Measurements from ENCODE around the gene DGKE.

Gene DGKE

DNA sequence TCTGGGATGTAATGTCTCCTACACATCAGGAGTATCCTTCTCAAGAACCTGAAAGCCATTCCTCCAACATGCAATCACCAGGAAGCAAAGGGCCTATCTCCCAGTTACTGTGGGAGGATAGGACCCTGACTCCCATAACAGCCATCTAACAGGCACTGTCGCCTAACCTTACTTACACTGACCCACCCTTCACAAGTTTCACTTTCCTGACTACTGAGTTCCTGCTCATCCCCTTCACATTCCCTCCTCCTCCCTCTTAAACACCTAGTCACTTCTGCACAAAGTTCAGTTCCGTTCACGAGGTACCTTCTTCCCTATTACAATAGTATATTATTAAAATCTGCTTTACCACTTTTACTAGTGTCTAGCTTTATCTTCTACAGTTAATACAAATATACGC, 1.5 kb upstream of the DGKE start:
- Histone ChIP-seq H3K27ac (ENCODE audit: low read depth, low read length, poor library complexity, severe bottlenecking) (no peak overlapping the region), H3K9me3 (ENCODE audit: low read length) (no peaks in the 10 kb centered on the region), H3K9me2 (ENCODE audit: low read depth, low read length) (no peaks in the 10 kb centered on the region), H3K4me2 (ENCODE audit: low read length) (peak overlapping the region; percentile 91), H3K4me1 (ENCODE audit: insufficient read depth, low read length, severe bottlenecking) (peaks cover 47% of the 10 kb centered on the region), H3K9ac (ENCODE audit: low read length) (peak overlapping the region; percentile 86), H3K79me2 (ENCODE audit: insufficient read depth, low read length) (peaks cover 14% of the 10 kb centered on the region), H2AFZ (ENCODE audit: low read length) (no peak overlapping the region), H4K20me1 (ENCODE audit: insufficient read depth, low read length) (no peaks in the 10 kb centered on the region), H3K4me3 (ENCODE audit: low read depth, low read length, poor library complexity, severe bottlenecking) (peak overlapping the region; percentile 83), H3F3A (ENCODE audit: insufficient read depth, low read length) (no peaks in the 10 kb centered on the region), H3K36me3 (ENCODE audit: insufficient read depth, low read length) (peaks cover 14% of the 10 kb centered on the region; the same call in 1 of the 2 replicates), H3K27me3 (ENCODE audit: insufficient read depth, low read length) (no peaks in the 10 kb centered on the region)
- TF ChIP-seq EZH2 (IDR thresholded peaks at IDR 0.05; ENCODE audit: borderline replicate concordance, low read length) = no peak
- TF ChIP-seq, protein P1, sequence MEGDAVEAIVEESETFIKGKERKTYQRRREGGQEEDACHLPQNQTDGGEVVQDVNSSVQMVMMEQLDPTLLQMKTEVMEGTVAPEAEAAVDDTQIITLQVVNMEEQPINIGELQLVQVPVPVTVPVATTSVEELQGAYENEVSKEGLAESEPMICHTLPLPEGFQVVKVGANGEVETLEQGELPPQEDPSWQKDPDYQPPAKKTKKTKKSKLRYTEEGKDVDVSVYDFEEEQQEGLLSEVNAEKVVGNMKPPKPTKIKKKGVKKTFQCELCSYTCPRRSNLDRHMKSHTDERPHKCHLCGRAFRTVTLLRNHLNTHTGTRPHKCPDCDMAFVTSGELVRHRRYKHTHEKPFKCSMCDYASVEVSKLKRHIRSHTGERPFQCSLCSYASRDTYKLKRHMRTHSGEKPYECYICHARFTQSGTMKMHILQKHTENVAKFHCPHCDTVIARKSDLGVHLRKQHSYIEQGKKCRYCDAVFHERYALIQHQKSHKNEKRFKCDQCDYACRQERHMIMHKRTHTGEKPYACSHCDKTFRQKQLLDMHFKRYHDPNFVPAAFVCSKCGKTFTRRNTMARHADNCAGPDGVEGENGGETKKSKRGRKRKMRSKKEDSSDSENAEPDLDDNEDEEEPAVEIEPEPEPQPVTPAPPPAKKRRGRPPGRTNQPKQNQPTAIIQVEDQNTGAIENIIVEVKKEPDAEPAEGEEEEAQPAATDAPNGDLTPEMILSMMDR (IDR thresholded peaks at IDR 0.05; ENCODE audit: low read length) = no peak

DNA sequence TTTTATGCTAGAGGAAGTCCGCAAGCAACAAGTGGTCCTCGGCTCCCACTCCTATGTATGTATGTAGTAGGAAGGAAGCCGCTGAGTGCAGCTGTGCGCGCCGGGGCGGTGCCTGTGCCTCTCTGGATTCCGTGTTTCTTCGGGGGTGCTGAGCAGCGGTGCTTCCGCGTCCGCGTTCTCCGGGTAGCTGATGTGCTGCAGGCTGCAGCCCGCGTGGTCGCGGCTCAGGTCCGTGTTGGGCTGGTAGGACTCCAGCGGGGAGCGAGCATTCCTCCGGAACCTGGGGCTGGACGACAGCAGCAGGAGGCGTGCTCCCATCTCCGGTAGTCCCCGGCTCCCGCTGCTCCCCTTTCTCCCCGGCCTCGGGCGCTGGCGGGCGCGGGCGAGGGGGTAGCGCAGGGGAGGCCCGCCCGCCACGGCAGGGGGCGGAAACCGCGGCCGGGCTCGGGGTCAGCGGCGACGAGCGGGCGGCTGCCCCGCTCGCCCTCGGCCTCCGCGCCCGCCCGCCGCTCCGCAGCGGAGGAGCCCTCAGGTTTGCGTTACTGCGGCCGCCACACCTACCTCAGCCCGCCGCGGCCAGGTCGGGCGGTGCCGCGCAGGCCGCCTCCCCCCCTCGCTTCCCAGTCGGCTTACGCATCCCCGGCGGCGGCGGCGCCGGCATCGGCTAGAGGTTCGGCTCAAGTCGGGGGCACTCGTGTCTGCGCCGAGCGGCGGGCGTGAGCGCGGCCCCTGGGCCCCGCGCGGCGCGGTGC, 718 bp upstream of the DGKE start:
- Histone ChIP-seq H3K4me3 (ENCODE audit: low read depth, low read length, poor library complexity, severe bottlenecking) (peak overlapping the region; percentile 83), H2AFZ (ENCODE audit: low read length) (peak overlapping the region; percentile 91), H4K20me1 (ENCODE audit: insufficient read depth, low read length) (no peaks in the 10 kb centered on the region), H3K4me2 (ENCODE audit: low read length) (peak overlapping the region; percentile 91), H3K9me3 (ENCODE audit: low read length) (no peaks in the 10 kb centered on the region), H3K27ac (ENCODE audit: low read depth, low read length, poor library complexity, severe bottlenecking) (peak overlapping the region; percentile 30), H3K4me1 (ENCODE audit: insufficient read depth, low read length, severe bottlenecking) (peaks cover 53% of the 10 kb centered on the region), H3K36me3 (ENCODE audit: insufficient read depth, low read length) (peaks cover 19% of the 10 kb centered on the region; the same call in 1 of the 2 replicates), H3K79me2 (ENCODE audit: insufficient read depth, low read length) (peaks cover 14% of the 10 kb centered on the region), H3K9me2 (ENCODE audit: low read depth, low read length) (no peaks in the 10 kb centered on the region), H3F3A (ENCODE audit: insufficient read depth, low read length) (no peaks in the 10 kb centered on the region), H3K27me3 (ENCODE audit: insufficient read depth, low read length) (no peaks in the 10 kb centered on the region), H3K9ac (ENCODE audit: low read length) (peak overlapping the region; percentile 86)
- no peak for TF ChIP-seq EZH2 (IDR thresholded peaks at IDR 0.05; ENCODE audit: borderline replicate concordance, low read length)
- TF ChIP-seq, protein P1 (IDR thresholded peaks at IDR 0.05; ENCODE audit: low read length) = no peak

DNA sequence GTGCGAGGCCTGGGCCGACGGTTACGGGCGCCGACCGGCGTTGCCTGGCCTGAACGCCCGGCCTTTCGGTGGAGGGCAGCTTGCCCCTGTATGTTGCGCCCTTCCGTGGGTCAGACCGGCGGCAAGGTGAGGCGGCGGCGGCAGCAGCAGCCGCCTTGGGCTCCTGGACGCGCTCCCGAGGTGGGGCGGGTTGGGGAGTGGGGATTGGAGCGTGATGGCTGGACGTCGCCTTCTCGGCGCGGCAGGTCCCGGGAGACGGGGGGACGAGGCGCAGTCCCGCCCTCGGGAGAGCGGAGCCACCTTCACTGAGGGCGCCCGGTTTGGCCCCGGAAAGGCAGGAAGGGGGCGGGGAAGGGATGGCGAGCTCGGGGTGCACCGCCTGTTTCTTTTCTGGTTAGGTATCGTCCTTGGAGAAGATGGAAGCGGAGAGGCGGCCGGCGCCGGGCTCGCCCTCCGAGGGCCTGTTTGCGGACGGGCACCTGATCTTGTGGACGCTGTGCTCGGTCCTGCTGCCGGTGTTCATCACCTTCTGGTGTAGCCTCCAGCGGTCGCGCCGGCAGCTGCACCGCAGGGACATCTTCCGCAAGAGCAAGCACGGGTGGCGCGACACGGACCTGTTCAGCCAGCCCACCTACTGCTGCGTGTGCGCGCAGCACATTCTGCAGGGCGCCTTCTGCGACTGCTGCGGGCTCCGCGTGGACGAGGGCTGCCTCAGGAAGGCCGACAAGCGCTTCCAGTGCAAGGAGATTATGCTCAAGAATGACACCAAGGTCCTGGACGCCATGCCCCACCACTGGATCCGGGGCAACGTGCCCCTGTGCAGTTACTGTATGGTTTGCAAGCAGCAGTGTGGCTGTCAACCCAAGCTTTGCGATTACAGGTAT, 671 bp downstream of the DGKE start:
- Histone ChIP-seq H3K36me3 (ENCODE audit: insufficient read depth, low read length) (peaks cover 28% of the 10 kb centered on the region; the same call in 1 of the 2 replicates), H3F3A (ENCODE audit: insufficient read depth, low read length) (no peaks in the 10 kb centered on the region), H3K4me1 (ENCODE audit: insufficient read depth, low read length, severe bottlenecking) (peaks cover 62% of the 10 kb centered on the region), H3K9ac (ENCODE audit: low read length) (peak overlapping the region; percentile 82), H3K79me2 (ENCODE audit: insufficient read depth, low read length) (peaks cover 23% of the 10 kb centered on the region), H4K20me1 (ENCODE audit: insufficient read depth, low read length) (no peaks in the 10 kb centered on the region), H3K4me3 (ENCODE audit: low read depth, low read length, poor library complexity, severe bottlenecking) (peak overlapping the region; percentile 83), H3K9me2 (ENCODE audit: low read depth, low read length) (no peaks in the 10 kb centered on the region), H3K4me2 (ENCODE audit: low read length) (peak overlapping the region; percentile 91), H3K27ac (ENCODE audit: low read depth, low read length, poor library complexity, severe bottlenecking) (peak overlapping the region; percentile 21), H3K27me3 (ENCODE audit: insufficient read depth, low read length) (no peaks in the 10 kb centered on the region), H2AFZ (ENCODE audit: low read length) (no peak overlapping the region), H3K9me3 (ENCODE audit: low read length) (no peaks in the 10 kb centered on the region)
- TF ChIP-seq, protein P1 (IDR thresholded peaks at IDR 0.05; ENCODE audit: low read length) = peak; percentile 21; the same call in 1 of the 2 replicates
- no peak for TF ChIP-seq EZH2 (IDR thresholded peaks at IDR 0.05; ENCODE audit: borderline replicate concordance, low read length)

Measured in OCI-LY1 (cell line).